ENCODE data around the gene SPACA1.
"Not testable (repeated sequence)": the region's sequence is repeated elsewhere in the genome, so short reads cannot be mapped to it uniquely, and the experiment has no call there.

SPACA1 gene

GRCh38 chr6:88047510-88048150 is at the start of gene SPACA1:
TSS of gene SPACA1 (plus strand) at chr6:88047841. CDS start at chr6:88047906, 65 bp downstream.
- DNase-seq (ENCODE audit: low read depth in 2 of 3, low spot score in 2 of 3): no peak

GRCh38 chr6:88000713-88001112 is 46.9 kb upstream of the SPACA1 start:
- DNase-seq (ENCODE audit: low read depth in 2 of 3, low spot score in 2 of 3): no peak

- DNase-seq (ENCODE audit: low read depth in 2 of 3, low spot score in 2 of 3): not testable (repeated sequence)
Observed at GRCh38 chr6:88001279-88001678, 46.4 kb upstream of the SPACA1 start.

GRCh38 chr6:88004707-88005106 is 42.9 kb upstream of the SPACA1 start:
- DNase-seq (ENCODE audit: low read depth in 2 of 3, low spot score in 2 of 3): no peak

- DNase-seq (ENCODE audit: low read depth in 2 of 3, low spot score in 2 of 3): no peak
Observed at GRCh38 chr6:88006557-88006956, 41.1 kb upstream of the SPACA1 start.

GRCh38 chr6:88008411-88008810 is 39.2 kb upstream of the SPACA1 start:
- DNase-seq (ENCODE audit: low read depth in 2 of 3, low spot score in 2 of 3): no peak

GRCh38 chr6:88008831-88009231 is 38.8 kb upstream of the SPACA1 start:
- DNase-seq (ENCODE audit: low read depth in 2 of 3, low spot score in 2 of 3): no peak

GRCh38 chr6:88013015-88013414 is 34.6 kb upstream of the SPACA1 start:
- no peak for DNase-seq (ENCODE audit: low read depth in 2 of 3, low spot score in 2 of 3)

GRCh38 chr6:88013554-88013953 is 34.1 kb upstream of the SPACA1 start:
- no peak for DNase-seq (ENCODE audit: low read depth in 2 of 3, low spot score in 2 of 3)

GRCh38 chr6:88020439-88020838 is 27.2 kb upstream of the SPACA1 start:
- DNase-seq (ENCODE audit: low read depth in 2 of 3, low spot score in 2 of 3): no peak

GRCh38 chr6:88024696-88025095 is 22.9 kb upstream of the SPACA1 start:
- DNase-seq (ENCODE audit: low read depth in 2 of 3, low spot score in 2 of 3): no peak

GRCh38 chr6:88031550-88031949 is 16.1 kb upstream of the SPACA1 start:
- DNase-seq (ENCODE audit: low read depth in 2 of 3, low spot score in 2 of 3): no peak

GRCh38 chr6:88044530-88044929 is 3.1 kb upstream of the SPACA1 start:
- no peak for DNase-seq (ENCODE audit: low read depth in 2 of 3, low spot score in 2 of 3)

- DNase-seq (ENCODE audit: low read depth in 2 of 3, low spot score in 2 of 3): no peak
Observed at GRCh38 chr6:88045521-88046136, 2.0 kb upstream of the SPACA1 start.

GRCh38 chr6:88048578-88048977 is 937 bp downstream of the SPACA1 start:
- DNase-seq (ENCODE audit: low read depth in 2 of 3, low spot score in 2 of 3): no peak

- DNase-seq (ENCODE audit: low read depth in 2 of 3, low spot score in 2 of 3): no peak
Observed at GRCh38 chr6:88050140-88050818, 2.6 kb downstream of the SPACA1 start.

- no peak for DNase-seq (ENCODE audit: low read depth in 2 of 3, low spot score in 2 of 3)
Observed at GRCh38 chr6:88059191-88059590, 11.6 kb downstream of the SPACA1 start.

- no peak for DNase-seq (ENCODE audit: low read depth in 2 of 3, low spot score in 2 of 3)
Observed at GRCh38 chr6:88062376-88062775, 14.7 kb downstream of the SPACA1 start.

GRCh38 chr6:88072462-88072861 is 24.8 kb downstream of the SPACA1 start:
- DNase-seq (ENCODE audit: low read depth in 2 of 3, low spot score in 2 of 3): no peak

- no peak for DNase-seq (ENCODE audit: low read depth in 2 of 3, low spot score in 2 of 3)
Observed at GRCh38 chr6:88074791-88075190, 27.1 kb downstream of the SPACA1 start.

GRCh38 chr6:88077305-88077704 is 29.7 kb downstream of the SPACA1 start:
- no peak for DNase-seq (ENCODE audit: low read depth in 2 of 3, low spot score in 2 of 3)

- no peak for DNase-seq (ENCODE audit: low read depth in 2 of 3, low spot score in 2 of 3)
Observed at GRCh38 chr6:88086792-88087191, 39.2 kb downstream of the SPACA1 start.

Measured in activated CD8-positive, alpha-beta memory T cell treated with anti-CD3 and anti-CD28 coated beads for 48 hours (primary cell).